ENCODE data around the gene SOX8.

- TF ChIP-seq CTCF (IDR thresholded peaks at IDR 0.05): no peak
- TF ChIP-seq POLR2A (IDR thresholded peaks at IDR 0.05): no peak
These were observed 32.0 kb downstream of the SOX8 start for GRCh38 chr16:1013593-1013900.
